SU-DHL-6 (cell line): ENCODE results near the gene TENM4.

Experiments used
- EZH2phosphoT487 ChIP-seq: fragments of 200-600 bp; sonication (generic), shearing (Covaris generic); conservative IDR thresholded peaks from 2 replicates; pipeline ENCODE4 v1.6.1; 2018; ENCODE audit warnings: mild to moderate bottlenecking, antibody characterized with exemption, low read length, moderate library complexity, mixed read lengths
- TF ChIP-seq, protein P1 (sequence below): fragments of 200-600 bp; sonication (generic); IDR thresholded peaks from one replicate; pipeline ENCODE4 v1.5.1; 2017; ENCODE audit warnings: antibody characterized with exemption, mild to moderate bottlenecking, low read length, moderate library complexity; ENCODE audit not compliant: insufficient read depth, poor library complexity, severe bottlenecking

DNA sequence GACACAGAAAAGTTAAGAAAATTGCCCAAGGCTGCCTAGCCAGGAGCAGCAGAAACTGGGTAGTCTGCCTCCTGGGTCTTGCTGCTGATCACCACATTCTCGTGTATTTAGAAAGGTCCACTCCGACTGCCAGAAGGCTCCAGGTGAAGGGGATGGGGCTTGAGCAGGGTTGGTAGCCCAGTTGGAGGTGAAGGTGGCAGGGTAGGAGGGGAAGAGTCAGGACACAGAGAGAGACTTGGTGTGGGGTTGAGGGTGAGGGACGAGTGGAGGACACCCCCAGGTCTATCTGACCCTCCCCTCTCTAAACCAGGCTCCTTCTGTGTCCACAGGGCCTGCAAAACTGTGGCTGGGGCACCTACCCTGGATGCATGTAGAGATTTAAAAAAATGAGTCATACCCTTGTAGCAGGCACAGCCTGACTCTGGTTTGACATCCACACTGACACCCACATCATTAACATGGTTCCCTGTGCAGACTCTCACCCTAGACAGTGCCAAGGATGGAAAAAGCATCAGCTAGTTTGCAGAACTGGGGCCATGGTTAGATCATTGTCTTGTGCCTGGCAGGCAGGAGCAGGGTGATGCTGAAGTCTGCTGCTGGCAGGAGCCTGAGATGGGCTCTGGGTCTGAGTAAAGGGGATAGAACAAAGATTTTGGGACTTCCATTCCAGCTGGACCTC lies 273.2 kb downstream of the TENM4 start:
- TF ChIP-seq, protein P1, sequence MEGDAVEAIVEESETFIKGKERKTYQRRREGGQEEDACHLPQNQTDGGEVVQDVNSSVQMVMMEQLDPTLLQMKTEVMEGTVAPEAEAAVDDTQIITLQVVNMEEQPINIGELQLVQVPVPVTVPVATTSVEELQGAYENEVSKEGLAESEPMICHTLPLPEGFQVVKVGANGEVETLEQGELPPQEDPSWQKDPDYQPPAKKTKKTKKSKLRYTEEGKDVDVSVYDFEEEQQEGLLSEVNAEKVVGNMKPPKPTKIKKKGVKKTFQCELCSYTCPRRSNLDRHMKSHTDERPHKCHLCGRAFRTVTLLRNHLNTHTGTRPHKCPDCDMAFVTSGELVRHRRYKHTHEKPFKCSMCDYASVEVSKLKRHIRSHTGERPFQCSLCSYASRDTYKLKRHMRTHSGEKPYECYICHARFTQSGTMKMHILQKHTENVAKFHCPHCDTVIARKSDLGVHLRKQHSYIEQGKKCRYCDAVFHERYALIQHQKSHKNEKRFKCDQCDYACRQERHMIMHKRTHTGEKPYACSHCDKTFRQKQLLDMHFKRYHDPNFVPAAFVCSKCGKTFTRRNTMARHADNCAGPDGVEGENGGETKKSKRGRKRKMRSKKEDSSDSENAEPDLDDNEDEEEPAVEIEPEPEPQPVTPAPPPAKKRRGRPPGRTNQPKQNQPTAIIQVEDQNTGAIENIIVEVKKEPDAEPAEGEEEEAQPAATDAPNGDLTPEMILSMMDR, result no peak
- no peak for TF ChIP-seq EZH2phosphoT487
